ENCODE measurements around the gene HAPSTR1.

The HAPSTR1 gene

GRCh38 chr16:9124444-9124843 is 33.0 kb downstream of the HAPSTR1 start:
- no peak for DNase-seq

DNA sequence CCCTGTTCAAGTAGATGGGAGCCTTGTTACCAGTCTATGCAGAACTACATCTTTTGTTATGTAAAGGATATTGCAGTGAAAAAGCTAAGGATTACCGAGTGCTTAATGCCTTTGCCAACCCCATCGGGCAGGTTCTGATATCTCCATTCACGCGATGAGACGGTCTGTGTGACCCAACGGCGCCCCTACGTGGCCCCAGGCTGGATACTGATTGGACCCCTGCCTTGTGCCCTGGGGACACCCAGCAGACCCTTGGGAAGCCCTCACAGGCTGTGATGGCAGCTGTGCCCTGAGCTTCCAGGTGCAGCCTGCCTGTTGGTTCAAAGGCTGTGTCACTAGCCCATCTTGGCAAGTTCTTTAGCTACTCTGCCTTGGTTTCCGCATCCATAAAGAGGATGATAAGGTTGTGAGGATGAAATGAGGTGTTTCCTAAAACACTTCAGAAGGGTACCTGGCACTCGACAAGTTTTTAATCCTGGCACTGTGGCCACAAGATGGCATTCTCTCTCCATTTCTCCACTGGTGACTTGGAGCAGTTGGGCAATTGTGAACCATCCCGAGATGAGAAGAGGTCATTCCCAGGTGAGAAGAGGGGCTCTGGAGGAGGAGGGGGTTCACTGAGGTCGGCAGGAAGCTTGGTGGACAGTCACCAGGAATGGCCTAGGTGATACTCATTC is 33.6 kb downstream of the HAPSTR1 start:
- DNase-seq, result no peak

DNA sequence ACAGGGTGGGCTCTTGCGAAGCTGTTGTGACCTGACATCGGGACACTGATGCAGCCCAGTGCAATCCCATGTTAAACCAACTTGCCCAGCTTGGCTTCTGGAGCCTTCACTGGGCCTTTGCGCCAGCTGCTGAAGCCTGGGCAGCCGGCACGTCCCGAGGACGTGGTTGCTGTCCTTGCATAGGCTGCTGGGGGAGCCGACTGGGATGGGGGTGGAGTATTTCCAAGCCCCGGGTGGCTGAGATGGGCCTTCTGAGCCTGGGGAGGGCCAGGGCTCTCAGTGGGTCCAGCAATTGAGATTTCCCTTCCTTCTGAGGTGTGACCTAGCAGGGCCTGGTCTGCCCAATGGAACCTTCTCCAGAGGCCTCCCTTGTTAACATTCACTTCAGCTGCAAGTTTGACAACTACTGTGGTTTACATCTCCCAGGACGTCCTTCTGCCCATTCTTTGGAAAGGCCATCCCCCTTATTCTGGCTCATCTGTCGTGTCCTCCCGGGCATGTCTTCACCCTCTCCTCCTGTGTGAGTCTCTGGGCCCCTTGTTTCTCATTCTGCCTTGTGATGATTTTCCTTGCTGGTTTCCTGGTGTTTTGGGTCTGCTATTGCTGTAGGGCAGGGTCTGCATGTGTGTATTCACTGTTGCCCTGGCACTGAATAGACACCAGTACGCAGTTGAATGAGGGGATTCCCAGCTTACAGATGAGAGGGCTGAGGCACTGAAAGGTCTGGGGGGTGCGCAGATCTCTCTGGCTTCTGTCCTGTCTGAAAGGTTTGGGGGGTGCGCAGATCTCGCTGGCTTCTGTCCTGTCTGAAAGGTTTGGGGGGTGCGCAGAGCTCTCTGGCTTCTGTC is 34.4 kb downstream of the HAPSTR1 start:
- no peak for DNase-seq

- no peak for DNase-seq
These were observed 35.2 kb downstream of the HAPSTR1 start for GRCh38 chr16:9126609-9127008.

- no peak for DNase-seq
These were observed 37.2 kb downstream of the HAPSTR1 start for GRCh38 chr16:9128346-9129342.

DNA sequence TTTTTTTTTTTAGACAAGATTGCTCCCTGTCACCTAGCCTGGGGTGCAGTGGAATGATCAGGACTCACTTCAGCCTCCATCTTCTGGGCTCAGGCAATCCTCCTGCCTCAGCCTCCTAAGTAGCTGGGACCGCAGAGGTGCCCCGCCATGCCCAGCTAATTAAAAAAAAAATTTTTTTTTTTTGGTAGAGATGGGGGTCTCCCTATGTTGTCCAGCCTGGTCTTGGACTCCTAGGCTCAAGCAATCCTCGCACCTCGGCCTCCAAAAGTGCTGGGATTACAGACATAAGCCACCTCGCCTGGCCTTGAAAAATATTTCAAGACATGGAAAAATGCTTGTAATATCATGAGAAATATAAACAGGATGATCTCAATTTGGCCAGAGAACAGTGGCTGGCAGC is 42.9 kb downstream of the HAPSTR1 start:
- no peak for DNase-seq

- DNase-seq, result peak; percentile 44
These were observed 43.3 kb downstream of the HAPSTR1 start for GRCh38 chr16:9134739-9135138.

DNA sequence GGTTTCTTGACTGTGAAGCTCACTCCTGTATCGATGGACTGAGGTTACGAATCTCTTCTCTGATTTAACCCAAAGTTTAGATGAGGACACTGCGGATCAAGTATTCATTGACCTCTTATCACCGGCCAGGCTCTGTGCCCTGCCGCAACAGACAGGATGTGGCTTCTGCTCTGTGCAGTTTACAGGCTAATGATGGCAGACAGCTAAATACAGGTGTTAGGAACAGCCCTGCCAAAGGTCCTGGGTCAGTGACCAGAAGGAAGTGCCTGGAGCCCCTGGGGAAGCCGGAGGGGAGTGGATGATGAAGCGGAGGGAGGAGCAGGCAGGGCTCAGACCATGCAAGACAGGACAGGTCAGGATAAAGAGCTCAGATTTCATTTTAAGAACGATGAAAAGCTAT is 44.4 kb downstream of the HAPSTR1 start:
- no peak for DNase-seq

- DNase-seq, result no peak
These were observed 45.2 kb downstream of the HAPSTR1 start for GRCh38 chr16:9136596-9136995.

DNA sequence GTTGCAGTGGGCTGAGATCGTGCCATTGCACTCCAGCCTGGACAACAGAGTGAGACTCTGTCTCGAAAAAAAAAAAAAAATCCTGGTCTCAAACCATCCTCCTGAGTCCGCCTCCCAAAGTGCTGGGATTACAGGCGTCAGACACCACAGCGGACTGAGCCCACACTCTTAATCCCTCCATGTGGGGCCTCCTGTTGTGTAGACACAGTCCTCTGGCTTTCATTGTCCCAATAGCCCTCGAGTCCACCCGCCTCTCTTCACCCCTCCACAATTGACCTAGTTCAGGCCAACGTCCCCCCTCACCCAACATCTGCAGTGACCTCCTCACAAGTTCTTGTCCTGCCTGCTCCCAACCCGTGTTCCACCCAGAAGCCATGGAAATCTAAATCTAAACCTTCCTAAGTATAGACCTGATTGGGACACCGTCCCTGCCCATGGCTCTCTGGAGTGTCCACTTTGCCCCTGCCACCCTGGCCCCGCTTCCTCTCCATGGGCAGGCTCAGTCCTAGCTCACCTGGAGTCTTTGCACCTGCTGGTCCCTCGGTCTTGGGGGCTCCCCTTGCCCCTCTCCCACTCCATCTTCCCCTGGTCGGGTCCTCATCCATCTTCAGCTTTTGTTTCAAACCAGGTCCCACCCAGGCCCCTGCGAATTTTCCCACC is 46.7 kb downstream of the HAPSTR1 start:
- DNase-seq, result no peak

DNA sequence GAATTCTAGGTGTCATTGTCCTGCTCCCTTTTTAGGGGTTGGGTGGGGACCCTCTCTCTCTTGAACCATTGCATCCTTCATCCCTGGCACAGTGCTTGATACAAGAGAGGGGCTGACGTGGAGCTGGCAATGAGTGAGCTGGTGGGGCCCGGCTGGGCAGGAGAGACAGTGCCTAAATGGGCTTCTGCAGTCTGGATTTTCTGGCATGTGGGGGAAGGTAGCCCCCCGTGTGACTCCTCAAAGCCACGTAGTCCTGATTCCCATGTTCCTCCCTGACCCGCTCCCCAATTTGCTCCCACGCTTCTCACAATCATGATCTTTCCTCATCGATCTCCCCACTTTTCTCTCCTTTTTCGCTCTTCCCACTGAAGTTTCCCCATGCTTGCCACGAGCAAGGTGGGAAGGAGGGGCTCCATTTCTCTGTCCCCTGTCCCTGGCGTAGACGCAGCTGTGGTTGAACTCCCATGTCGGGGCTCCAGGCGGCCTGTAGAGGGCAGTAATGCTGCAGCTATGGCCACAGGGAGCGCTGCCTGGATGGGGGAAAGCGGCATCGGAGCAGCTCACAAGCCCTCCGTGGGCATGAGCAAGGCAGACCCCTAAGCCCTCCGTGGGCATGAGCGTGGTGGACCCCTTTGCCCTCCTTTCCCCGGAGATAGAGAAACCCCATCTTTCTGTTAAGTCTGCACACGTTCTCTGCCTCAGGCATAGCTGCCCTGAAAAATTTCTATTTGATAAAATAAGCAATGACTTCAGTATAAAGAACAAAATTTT is 47.5 kb downstream of the HAPSTR1 start:
- DNase-seq, result peak; percentile 55

- no peak for DNase-seq
These were observed 48.5 kb downstream of the HAPSTR1 start for GRCh38 chr16:9139965-9140364.

All from effector CD4-positive, alpha-beta T cell (primary cell).